ENCODE results near the gene ETFB. TPM values are rescaled to one million over a fixed set of nuclear protein-coding genes. Genes with fewer than 3 reads are reported as not detected.
A peak's percentile ranks its signal among the peaks of the same experiment; 100 is the strongest.

Gene ETFB
- total and polyA plus RNA-seq, 9 of the 15 experiments (the other 6 are each of a cell fraction or from before 2014, with no cell fraction given) = 18.1 to 143 (median 96.1) TPM

DNA sequence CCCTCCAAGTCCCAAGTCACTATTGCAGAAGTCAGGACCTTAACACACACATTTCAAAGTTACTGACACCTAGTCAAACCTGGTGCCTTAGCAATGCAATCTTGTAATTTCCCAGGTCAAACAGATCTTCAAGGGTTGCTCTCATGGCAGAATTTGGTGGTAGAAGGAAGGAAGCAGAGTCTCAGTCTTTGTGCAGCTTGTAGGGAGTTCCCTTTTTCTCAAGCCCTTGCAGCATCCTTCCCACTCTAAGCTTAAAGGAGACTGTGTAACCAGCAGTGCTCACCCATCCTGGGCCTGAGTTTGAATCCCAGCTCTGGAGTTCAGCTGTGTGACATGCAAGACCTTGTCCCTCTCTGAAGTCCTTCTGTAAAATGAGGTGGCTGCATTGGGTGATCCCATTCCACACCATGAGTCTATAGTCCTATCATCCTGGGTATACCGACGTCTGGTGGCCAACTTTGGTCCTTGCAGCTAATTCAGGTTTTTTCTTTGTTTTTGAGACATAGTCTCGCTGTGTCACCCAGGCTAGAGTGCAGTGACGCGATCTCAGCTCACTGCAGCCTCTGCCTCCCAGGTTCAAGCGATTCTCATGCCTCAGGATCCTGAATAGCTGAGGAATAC, 41.4 kb upstream of the ETFB start (continued):
- no peak for TF ChIP-seq GTF3C2 (IDR thresholded peaks at IDR 0.05; ENCODE audit: borderline replicate concordance, extremely low read depth, insufficient read length)
- 0 out of 2 replicates have a peak, but pooled peaks have one; percentile 16 for TF ChIP-seq JUN (IDR thresholded peaks at IDR 0.05; ENCODE audit: borderline replicate concordance, low read depth, low read length)
- no peak for TF ChIP-seq JUN (CRISPR knock-in tag; IDR thresholded peaks at IDR 0.05; ENCODE audit: borderline replicate concordance)
- no peak for TF ChIP-seq TAF9B (IDR thresholded peaks at IDR 0.05; ENCODE audit: partially characterized antibody)
- TF ChIP-seq ILK (tag; IDR thresholded peaks at IDR 0.05; ENCODE audit: borderline replicate concordance, low read depth) = no peak
- TF ChIP-seq, protein P1, sequence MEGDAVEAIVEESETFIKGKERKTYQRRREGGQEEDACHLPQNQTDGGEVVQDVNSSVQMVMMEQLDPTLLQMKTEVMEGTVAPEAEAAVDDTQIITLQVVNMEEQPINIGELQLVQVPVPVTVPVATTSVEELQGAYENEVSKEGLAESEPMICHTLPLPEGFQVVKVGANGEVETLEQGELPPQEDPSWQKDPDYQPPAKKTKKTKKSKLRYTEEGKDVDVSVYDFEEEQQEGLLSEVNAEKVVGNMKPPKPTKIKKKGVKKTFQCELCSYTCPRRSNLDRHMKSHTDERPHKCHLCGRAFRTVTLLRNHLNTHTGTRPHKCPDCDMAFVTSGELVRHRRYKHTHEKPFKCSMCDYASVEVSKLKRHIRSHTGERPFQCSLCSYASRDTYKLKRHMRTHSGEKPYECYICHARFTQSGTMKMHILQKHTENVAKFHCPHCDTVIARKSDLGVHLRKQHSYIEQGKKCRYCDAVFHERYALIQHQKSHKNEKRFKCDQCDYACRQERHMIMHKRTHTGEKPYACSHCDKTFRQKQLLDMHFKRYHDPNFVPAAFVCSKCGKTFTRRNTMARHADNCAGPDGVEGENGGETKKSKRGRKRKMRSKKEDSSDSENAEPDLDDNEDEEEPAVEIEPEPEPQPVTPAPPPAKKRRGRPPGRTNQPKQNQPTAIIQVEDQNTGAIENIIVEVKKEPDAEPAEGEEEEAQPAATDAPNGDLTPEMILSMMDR (IDR thresholded peaks at IDR 0.05 in 2 of 3, conservative IDR thresholded peaks at IDR 0.05 in 1 of 3; ENCODE audit: insufficient read depth in 2 of 3, low read depth in 1 of 3, low read length in 3 of 3) = peak; percentile 88 to 91 (median 89)
- TF ChIP-seq RCOR1 (IDR thresholded peaks at IDR 0.05; ENCODE audit: borderline replicate concordance in 1 of 2, low read depth in 2 of 2, low read length in 2 of 2) = 0 out of 4 replicates have a peak, but pooled peaks of 1 of the 2 experiments have one; percentile 17
- TF ChIP-seq ZKSCAN1 (IDR thresholded peaks at IDR 0.05; ENCODE audit: low read depth, low read length) = no peak
- TF ChIP-seq ATF7 (IDR thresholded peaks at IDR 0.05) = peak; percentile 41; the same call in 1 of the 2 replicates
- no peak for TF ChIP-seq LEF1 (IDR thresholded peaks at IDR 0.05)
- TF ChIP-seq, protein P2, sequence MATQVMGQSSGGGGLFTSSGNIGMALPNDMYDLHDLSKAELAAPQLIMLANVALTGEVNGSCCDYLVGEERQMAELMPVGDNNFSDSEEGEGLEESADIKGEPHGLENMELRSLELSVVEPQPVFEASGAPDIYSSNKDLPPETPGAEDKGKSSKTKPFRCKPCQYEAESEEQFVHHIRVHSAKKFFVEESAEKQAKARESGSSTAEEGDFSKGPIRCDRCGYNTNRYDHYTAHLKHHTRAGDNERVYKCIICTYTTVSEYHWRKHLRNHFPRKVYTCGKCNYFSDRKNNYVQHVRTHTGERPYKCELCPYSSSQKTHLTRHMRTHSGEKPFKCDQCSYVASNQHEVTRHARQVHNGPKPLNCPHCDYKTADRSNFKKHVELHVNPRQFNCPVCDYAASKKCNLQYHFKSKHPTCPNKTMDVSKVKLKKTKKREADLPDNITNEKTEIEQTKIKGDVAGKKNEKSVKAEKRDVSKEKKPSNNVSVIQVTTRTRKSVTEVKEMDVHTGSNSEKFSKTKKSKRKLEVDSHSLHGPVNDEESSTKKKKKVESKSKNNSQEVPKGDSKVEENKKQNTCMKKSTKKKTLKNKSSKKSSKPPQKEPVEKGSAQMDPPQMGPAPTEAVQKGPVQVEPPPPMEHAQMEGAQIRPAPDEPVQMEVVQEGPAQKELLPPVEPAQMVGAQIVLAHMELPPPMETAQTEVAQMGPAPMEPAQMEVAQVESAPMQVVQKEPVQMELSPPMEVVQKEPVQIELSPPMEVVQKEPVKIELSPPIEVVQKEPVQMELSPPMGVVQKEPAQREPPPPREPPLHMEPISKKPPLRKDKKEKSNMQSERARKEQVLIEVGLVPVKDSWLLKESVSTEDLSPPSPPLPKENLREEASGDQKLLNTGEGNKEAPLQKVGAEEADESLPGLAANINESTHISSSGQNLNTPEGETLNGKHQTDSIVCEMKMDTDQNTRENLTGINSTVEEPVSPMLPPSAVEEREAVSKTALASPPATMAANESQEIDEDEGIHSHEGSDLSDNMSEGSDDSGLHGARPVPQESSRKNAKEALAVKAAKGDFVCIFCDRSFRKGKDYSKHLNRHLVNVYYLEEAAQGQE (IDR thresholded peaks at IDR 0.05; ENCODE audit: borderline replicate concordance) = peak; percentile 91
- TF ChIP-seq, protein P2 (CRISPR knock-in tag; IDR thresholded peaks at IDR 0.05; ENCODE audit: low read depth) = no peak
- peak; percentile 54; the same call in 1 of the 2 replicates for TF ChIP-seq C11orf30 (IDR thresholded peaks at IDR 0.05; ENCODE audit: low read depth)
- 0 out of 2 replicates have a peak, but pooled peaks have one; percentile 5 for TF ChIP-seq MAFK (IDR thresholded peaks at IDR 0.05; ENCODE audit: low read length)

All from K562 (cell line).